HG03103 (cell line): ENCODE results near the gene EIF5AL1.
"Not testable (repeated sequence)": the region's sequence is repeated elsewhere in the genome, so short reads cannot be mapped to it uniquely, and the experiment has no call there.

Experiments used
- ATAC-seq: cut with Tn5 transposase; IDR thresholded peaks from one replicate; pipeline ENCODE4 v1.9.1; 2021; ENCODE audit warnings: low read depth; ENCODE audit not compliant: unreplicated experiment

EIF5AL1 gene

GRCh38 chr10:79511891-79512583 lies at the start of gene EIF5AL1:
EIF5AL1 (plus strand) TSS chr10:79512533; CDS start chr10:79512650, 117 bp downstream.
- ATAC-seq, result not testable (repeated sequence)

DNA sequence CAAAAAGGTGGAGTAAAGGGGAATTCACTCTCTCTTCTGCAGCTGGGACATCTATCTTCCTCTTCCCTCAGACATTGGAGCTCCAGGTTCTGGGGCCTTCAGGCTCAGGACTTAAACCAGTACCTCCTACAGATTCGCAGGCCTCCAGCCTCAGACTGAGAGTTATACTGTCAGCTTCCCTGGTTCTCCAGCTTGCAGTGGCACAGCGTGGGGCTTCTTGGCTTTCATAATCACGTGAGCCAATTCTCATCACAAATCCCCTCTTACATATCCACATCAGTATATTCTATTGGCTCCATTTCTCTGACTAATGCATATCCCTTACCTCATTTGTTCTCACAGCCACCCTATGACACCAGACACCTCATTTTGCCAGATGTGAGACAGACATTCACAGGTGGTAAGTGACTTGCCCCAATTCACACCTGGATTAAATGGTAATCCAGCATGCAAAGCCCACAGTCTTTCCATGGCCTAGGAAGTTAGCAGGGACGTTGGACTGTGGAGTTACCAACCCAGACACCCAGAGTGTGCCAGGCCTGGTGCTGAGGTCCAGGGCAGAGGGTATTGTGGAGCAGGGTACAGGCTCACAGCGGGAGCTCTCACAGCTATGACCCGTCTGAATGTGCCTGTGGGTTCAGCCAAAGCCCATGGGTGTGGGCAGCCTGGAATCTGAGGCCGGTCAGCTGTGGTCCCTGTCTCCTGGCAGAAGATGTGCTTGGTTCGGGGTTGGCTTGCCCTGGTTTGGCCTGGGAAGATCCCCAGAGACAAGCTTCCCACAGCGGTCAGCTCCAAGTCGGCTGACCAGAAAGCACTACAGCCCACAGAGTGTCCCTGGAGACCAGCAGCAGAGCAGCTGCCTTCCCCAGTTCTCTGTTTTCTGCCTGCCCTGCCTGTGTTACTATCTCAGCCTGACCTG lies 48.5 kb upstream of the EIF5AL1 start:
- no peak for ATAC-seq

DNA sequence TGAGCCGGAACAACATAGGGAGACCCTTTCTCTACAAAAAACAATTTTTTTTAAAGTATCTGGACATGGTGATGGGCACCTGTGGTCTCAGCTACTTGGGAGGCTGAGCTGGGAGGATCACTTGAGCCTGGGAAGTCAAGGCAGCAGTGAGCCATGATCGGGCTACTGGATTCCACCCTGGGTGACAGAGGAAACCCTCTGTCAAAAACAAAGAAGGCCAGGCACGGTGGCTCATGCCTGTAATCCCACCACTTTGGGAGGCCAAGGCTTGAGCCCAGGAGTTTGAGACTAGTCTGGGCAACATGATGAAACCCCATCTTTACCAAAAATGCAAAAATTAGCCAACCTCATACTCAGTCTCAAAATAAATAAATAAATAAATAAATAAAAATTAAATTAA lies 47.0 kb upstream of the EIF5AL1 start:
- ATAC-seq, result no peak

DNA sequence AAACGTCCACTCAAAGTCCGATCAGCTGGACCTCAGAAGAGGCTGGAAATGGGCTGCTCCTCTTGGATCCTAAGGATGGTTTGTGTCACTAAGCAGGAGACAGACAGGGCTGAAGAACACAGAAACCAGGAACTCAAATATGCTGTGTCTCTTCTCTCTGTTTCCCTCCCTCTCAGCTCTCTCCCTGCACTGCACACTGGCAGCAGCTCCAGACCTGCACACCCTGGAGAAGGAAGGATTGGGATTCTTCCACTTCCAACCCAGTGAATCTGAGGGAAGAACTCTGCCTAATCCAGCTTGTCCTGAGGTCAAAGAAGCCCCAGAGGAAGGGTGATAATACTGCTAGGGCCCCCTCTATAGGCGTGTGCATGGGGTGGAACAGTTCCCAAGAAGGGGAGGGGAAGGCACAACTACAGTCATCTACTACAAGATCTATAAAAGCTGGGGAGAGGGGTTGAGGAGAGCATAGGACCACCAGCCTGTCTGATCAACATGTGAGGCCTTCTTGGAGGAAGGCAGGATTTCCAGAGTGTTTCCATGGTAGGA lies 44.2 kb upstream of the EIF5AL1 start:
- ATAC-seq, result no peak

DNA sequence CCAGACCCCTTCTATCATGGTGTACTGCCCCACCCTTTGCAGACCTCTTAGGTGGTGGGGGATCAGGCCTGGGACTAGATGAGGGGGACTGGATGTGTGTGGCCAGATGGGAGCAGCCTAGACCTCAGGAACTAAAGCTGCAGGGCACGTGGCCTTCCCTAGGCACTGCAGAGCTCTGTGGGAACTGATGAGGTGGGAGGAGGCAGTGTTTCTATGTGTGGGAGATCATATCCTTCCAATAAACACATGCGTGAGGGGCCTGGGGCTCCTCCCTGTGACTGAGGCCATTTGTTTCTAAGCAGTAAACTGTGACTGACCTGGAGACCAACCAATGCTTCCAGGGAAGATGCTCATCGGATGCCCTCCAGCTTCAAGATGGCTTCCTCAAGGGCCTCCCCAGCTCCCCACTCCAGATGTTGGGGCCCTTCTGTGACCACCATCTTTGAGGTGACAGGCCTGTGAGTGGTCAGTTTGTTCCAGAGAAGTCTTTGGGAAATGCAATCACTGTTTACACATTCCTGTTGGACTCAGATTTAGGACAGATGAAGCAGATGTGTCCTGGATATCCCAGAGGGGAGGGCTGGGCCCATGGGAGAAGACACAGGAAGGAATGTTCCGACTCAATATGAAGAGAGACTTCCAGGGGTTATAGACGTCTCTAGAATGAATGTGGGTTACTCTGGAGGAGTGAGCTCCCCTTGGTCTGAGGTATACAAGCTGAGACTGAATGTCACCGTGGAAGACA lies 43.3 kb upstream of the EIF5AL1 start:
- no peak for ATAC-seq

- no peak for ATAC-seq
Measured at GRCh38 chr10:79470096-79470495, 42.2 kb upstream of the EIF5AL1 start.

- no peak for ATAC-seq
Measured at GRCh38 chr10:79471776-79472175, 40.6 kb upstream of the EIF5AL1 start.

DNA sequence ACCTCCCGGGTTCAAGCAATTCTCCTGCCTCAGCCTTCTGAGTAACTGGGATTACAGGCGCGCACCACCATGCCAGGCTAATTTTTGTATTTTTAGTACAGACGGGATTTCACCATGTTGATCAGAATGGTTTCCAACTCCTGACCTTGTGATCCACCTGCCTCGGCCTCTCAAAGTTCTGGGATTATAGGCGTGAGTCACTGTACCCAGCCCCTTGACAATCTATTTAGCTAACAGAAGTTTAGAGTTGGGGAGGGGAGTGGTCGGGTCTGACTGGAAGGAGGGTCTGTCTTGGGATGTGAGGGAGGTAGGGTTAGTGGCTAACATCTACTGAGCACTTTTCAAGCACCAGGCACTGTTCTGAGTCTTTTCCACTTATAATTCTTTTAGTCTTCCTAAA lies 39.9 kb upstream of the EIF5AL1 start:
- no peak for ATAC-seq

- ATAC-seq, result no peak
Measured at GRCh38 chr10:79472951-79473350, 39.4 kb upstream of the EIF5AL1 start.

DNA sequence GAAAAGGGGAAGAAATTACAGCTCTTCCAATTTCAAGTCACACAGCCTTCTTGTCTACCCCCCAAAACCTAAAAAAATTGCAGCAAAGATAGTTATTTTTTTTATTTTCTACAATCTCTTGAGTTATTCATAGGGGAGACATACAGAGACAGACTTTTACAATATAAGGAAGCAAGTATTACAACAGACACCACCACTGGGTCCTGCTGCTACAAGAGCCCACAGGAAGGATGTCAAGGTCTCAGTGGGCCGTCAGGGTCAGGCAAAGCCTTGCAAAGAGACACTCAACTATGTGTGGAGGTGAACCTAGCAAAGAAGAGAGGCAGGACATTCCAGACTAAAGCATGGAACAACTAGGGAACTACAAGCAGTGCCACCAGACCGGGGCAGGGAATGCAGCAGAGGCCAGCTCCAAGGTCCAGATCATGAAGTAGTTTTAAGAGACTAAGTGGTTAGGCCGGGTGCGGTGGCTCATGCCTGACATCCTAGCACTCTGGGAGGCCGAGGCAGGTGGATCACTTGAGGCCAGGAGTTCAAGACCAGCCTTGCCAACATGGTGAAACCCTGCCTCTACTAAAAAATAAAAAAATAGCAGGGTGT lies 38.7 kb upstream of the EIF5AL1 start:
- ATAC-seq, result no peak

DNA sequence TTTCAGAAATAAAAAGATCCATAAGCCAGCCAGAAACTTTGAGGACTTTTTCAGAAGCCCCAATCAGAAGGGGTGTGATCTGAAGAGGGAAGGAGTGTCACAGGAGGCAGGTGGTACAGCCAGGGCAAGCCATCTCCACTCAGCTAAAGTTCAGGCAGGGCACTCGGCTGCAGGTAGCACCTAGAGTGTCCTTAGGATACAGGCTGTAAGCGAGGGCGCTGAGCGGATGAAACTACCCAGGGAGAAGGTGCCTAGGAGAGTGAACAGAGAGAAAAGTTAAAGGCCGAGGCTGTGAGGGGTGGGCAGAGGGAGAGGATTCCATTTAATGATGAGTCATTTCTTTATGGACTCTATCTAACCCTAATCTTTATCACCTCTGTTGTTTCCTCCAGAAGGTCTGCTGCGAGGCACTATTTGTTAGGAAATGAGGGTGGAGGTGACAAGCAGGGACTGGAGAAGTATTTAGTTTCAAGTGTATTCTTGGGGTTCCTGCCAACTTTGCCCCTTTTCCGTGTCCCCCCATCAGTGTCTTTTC lies 37.1 kb upstream of the EIF5AL1 start:
- ATAC-seq, result no peak

GRCh38 chr10:79475877-79476276 lies 36.5 kb upstream of the EIF5AL1 start:
- ATAC-seq, result no peak

DNA sequence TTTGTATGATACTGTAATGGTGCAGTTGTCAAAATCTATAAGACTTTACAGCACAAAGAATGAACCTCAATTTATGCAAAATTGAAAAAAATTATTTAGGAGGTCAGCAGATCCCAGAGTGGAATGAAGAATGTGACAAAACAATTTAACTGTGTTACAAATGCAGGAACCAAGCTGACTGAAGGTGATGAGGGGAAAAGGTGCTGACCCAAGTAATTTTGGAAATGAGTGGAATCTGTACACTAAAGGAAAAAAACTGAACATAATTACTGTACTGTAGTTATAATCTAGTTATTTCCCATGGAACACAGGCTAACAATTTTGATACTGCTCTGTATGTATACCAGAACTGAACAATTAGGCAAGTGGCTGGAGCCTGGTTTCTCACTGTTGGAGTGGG lies 35.7 kb upstream of the EIF5AL1 start:
- no peak for ATAC-seq

- no peak for ATAC-seq
Measured at GRCh38 chr10:79477456-79477855, 34.9 kb upstream of the EIF5AL1 start.

- ATAC-seq, result no peak
Measured at GRCh38 chr10:79479283-79479909, 32.9 kb upstream of the EIF5AL1 start.

DNA sequence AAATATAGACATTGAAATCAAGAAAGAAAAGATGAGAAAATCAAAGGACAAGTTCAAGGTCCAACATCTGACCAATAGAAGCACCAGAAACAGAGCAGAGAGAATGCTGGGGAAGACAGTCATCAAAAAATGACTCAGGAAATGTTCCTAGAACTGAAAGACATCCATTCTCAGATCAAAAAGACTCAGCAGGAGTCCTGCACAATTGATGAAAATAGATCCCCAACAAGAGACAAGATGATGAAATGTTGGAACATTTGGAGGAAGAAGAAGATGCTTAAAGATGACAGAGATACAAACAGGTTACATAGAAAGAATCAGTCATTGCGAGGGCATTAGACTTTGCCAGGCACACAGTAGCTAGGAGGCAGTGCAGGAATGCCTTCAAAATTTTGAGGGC lies 30.0 kb upstream of the EIF5AL1 start:
- ATAC-seq, result no peak

DNA sequence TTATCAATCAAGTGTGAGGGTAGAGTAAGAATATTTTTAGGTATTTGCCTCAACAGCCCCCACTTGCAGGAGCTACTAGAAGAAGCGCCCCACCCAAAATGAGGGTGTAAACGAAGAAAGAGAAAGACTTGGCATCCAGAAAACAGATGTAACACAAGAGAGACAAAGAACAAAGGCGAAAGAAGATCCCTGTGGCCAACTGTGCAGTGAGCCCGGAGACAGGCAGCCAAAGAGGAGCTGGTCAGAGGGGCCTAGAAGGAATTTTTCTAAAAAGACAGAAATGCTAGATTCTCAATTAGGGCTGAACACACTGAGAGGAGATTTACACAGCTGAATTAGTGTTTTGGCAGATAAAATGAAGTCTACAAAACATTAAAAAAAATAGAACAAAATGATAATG lies 29.6 kb upstream of the EIF5AL1 start:
- no peak for ATAC-seq

DNA sequence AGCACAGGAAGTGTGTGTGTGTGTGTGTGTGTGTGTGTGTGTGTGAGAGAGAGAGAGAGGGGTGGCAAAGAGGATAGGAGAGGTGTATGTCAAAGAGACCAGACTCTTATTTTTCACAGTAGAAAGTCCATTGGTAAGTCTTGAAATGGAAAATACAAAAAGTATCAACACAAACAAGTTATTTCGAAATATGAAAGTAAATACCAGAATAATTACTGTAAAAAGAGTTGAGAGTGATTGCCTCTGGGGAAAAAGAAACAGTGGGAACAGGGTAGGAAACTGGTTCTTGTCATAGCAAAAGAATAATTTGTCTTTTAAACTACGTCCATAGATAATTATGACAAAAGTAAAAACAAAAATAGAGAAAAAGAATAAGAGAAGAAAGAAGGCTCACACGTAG lies 29.0 kb upstream of the EIF5AL1 start:
- no peak for ATAC-seq

DNA sequence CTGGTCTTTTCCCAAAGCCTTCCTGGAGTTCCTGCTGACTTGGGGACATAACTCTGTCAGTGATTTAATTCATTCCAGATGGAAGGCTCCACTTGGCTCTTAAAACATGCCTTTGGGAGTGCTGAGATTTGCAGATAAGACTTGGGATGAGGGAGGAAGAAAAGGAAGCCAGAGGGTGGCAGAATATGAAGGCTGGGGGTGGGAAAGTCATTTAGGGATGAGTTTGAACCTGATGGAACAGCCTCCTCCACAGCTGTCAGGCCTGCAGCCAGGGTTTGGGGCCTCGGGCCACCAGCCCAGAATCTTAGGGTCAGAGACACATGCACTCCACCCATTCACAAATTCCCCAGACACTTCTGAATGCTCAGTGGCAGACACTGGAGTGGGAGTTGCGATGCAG lies 28.4 kb upstream of the EIF5AL1 start:
- ATAC-seq, result no peak

DNA sequence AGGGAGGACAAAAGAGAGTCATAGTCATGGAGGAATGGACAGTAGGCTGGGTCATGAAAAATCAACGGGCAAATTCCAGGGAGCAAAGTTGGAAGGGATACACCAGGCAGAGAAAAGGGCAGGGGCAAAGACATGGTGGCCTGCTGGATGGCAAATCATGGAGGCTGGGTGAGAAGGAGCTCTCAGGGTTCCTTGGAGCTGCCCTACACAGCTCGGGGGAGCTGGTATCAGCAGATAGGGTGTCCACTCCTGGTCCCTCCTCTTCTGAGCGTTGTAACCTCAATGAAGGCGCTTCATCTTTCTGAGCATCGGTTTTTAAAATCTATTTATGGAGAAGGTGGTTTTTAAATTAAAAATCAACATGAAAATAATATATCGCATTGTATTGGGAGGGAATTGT lies 27.9 kb upstream of the EIF5AL1 start:
- no peak for ATAC-seq
